CD8-positive, alpha-beta memory T cell (primary cell): ENCODE data around the gene DUXB. TPM values are rescaled to one million over a fixed set of nuclear protein-coding genes. Genes with fewer than 3 reads are reported as not detected.

Source experiments
- CTCF ChIA-PET: fragments of 350-600 bp; sonication (Branson Sonifier 250); formaldehyde crosslinking; loops from one replicate; lab custom pipeline; 2021; ENCODE audit warnings: antibody characterized with exemption; lab: Charles Lee
- POLR2A ChIA-PET: fragments of 350-600 bp; sonication (Branson Sonifier 250); formaldehyde crosslinking; loops from one replicate; lab custom pipeline; 2021; ENCODE audit warnings: antibody characterized with exemption; lab: Charles Lee
- DNase-seq, 5 donors: peaks; one replicate each; pipeline versions ENCODE4 v3.0.0 to v3.0.0-alpha.2; 2020 to 2022; ENCODE audit warnings: mixed read lengths in 1 of 5
- H3K27ac ChIP-seq: one replicate; pipeline ENCODE4 v1.7.0; 2013; ENCODE audit warnings: low read depth, mild to moderate bottlenecking, low read length, moderate library complexity
- H3K27me3 ChIP-seq: 2 replicates; pipeline ENCODE4 v1.7.0; 2013; ENCODE audit warnings: low read length, mild to moderate bottlenecking; ENCODE audit not compliant: insufficient read depth, poor library complexity, severe bottlenecking
- H3K36me3 ChIP-seq: 2 replicates; pipeline ENCODE4 v1.7.0; 2013; ENCODE audit warnings: mild to moderate bottlenecking, low read length, moderate library complexity; ENCODE audit not compliant: insufficient read depth
- H3K4me1 ChIP-seq: 2 replicates; pipeline ENCODE4 v1.7.0; 2013; ENCODE audit warnings: mild to moderate bottlenecking, low read length, moderate library complexity; ENCODE audit not compliant: insufficient read depth
- H3K4me3 ChIP-seq: 2 replicates; pipeline ENCODE4 v1.7.0; 2013; ENCODE audit warnings: mild to moderate bottlenecking, low read length
- H3K9me3 ChIP-seq: 2 replicates; pipeline ENCODE4 v1.7.0; 2013; ENCODE audit warnings: mild to moderate bottlenecking, low read length
- H3K27ac Mint-ChIP-seq, 8 donors: one replicate each; pipeline ENCODE4 v1.8.0; 2020 to 2021; ENCODE audit warnings: mixed read lengths in 8 of 8, mild to moderate bottlenecking in 6 of 8, inconsistent platforms in 3 of 8, moderate library complexity in 3 of 8
- H3K27me3 Mint-ChIP-seq, 2 donors: one replicate each; pipeline ENCODE4 v1.8.0; 2020 to 2021; ENCODE audit warnings: mixed read lengths in 2 of 2, mild to moderate bottlenecking in 1 of 2, moderate library complexity in 1 of 2
- H3K36me3 Mint-ChIP-seq, 3 donors: one replicate each; pipeline ENCODE4 v1.8.0; 2020 to 2021; ENCODE audit warnings: mixed read lengths in 3 of 3, inconsistent platforms in 1 of 3, mild to moderate bottlenecking in 1 of 3
- H3K4me1 Mint-ChIP-seq, 3 donors: one replicate each; pipeline ENCODE4 v1.8.0; 2020 to 2021; ENCODE audit warnings: mixed read lengths in 3 of 3, inconsistent platforms in 1 of 3, mild to moderate bottlenecking in 1 of 3
- H3K4me3 Mint-ChIP-seq, 7 donors: one replicate each; pipeline ENCODE4 v1.8.0; 2020 to 2021; ENCODE audit warnings: mixed read lengths in 7 of 7, mild to moderate bottlenecking in 6 of 7, moderate library complexity in 4 of 7, inconsistent platforms in 2 of 7
- H3K9me3 Mint-ChIP-seq, 5 donors: one replicate each; pipeline ENCODE4 v1.8.0; 2020 to 2022; ENCODE audit warnings: mixed read lengths in 5 of 5, mild to moderate bottlenecking in 3 of 5, moderate library complexity in 2 of 5, inconsistent platforms in 1 of 5
- polyA plus RNA-seq: library from polyadenylated mRNA; unstranded; fragments of 300-500 nt; fragmentation: Illumina TruSeq; gene quantifications from one replicate; pipeline ENCODE4 v1.2.3, GENCODE V29; 2021
- total RNA-seq, 2 experiments: library from RNA; stranded (reverse); gene quantifications; one replicate each; pipeline ENCODE4 v1.2.3, GENCODE V29; 2021

The DUXB gene
- total and polyA plus RNA-seq, 3 experiments from 2014 or later: not detected

DNA sequence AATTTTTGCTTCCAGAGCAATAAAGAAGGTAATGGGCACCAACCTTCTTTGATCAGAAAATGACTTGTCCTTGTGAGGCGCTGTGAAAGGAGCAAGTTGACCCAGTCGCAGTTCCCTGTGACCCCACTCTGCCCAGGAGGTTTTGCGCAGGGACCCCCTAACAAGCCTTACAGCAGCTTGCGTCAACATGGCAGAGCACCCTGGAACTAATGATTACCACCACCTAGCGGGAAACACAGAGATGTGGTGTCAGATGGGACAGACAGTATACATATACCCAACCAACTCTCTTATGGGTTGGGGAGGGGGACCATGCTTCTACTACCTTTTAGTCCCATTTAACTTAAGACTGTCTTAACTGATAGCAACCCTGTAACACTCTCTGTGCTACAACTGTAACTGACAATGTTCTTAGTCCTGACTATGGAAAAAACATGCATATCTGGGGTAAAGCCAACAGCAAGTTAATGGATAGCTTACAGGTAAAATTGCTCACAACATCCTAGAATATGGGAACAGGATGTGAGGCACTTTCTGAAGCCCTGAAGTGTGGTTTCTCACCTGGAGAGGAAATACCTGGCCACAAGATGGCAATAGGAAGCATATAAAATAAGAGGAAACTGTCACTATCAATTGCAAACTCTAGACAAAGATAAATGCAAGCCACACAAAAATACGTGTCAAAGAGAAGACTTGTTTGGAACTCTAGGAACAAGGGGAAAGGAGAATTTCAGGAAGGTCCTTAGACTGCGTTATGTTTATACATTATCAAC, 56.8 kb downstream of the DUXB start:
- Mint-ChIP-seq H3K27ac (peak overlapping the region; percentile 20 to 94 (median 89)), H3K4me1 (peaks cover 56 to 68% (median 60%) of the 10 kb centered on the region in 3 donors), H3K36me3 (peaks cover 4 to 74% (median 19%) of the 10 kb centered on the region in 3 donors), H3K9me3 (no peaks in the 10 kb centered on the region), H3K4me3 (peak overlapping the region; percentile 46 to 87 (median 82)), H3K27me3 (peaks cover 0 to 2% of the 10 kb centered on the region in 2 donors)
- peak in 2 of 5 donors; percentile 27 to 37 for DNase-seq
- no peaks in the 10 kb centered on the region for H3K27me3 ChIP-seq
- H3K27ac ChIP-seq: no peak overlapping the region
- ChIA-PET CTCF (interaction anchor here (0.9 to 1.0 kb wide), 2 partner anchors 89 to 120 kb away, joined by 3 read pairs; partner anchors contain the start of gene TMEM231), POLR2A (no interaction called here)
- no peak overlapping the region for H3K4me3 ChIP-seq
- peaks cover 36% of the 10 kb centered on the region for H3K36me3 ChIP-seq
- H3K4me1 ChIP-seq: peaks cover 33% of the 10 kb centered on the region
- no peaks in the 10 kb centered on the region for H3K9me3 ChIP-seq

Other genes starting within 250 kb of the DUXB start
- gene TMEM170A, start 236.8 kb downstream of the DUXB start, total RNA-seq: 10 to 100 TPM; 40.9 to 41.8 TPM
- gene TMEM170A, start 236.8 kb downstream of the DUXB start, polyA plus RNA-seq: 41.7 TPM
- under 1 TPM; 0.04 to 0.11 TPM for gene CHST6, start 206.0 kb downstream of the DUXB start, total RNA-seq
- gene CHST6, start 206.0 kb downstream of the DUXB start, polyA plus RNA-seq: not detected
- not detected for gene CHST5, start 165.4 kb downstream of the DUXB start, total RNA-seq
- gene CHST5, start 165.4 kb downstream of the DUXB start, polyA plus RNA-seq: not detected
- gene TMEM231, start 145.2 kb downstream of the DUXB start, total RNA-seq: 1 to 10 TPM; 5.3 to 5.4 TPM
- gene TMEM231, start 145.2 kb downstream of the DUXB start, polyA plus RNA-seq: 3.4 TPM
- gene GABARAPL2, start 135.1 kb downstream of the DUXB start, total RNA-seq: 10 to 100 TPM; 61.7 to 66.2 TPM
- 331 TPM for gene GABARAPL2, start 135.1 kb downstream of the DUXB start, polyA plus RNA-seq
- gene ADAT1, start 78.2 kb downstream of the DUXB start, total RNA-seq: 10 to 100 TPM; 57.9 to 59.8 TPM
- 70.5 TPM for gene ADAT1, start 78.2 kb downstream of the DUXB start, polyA plus RNA-seq
- 100 to 1,000 TPM; 291 to 307 TPM for gene KARS1, start 53.8 kb downstream of the DUXB start, total RNA-seq
- 258 TPM for gene KARS1, start 53.8 kb downstream of the DUXB start, polyA plus RNA-seq
- 10 to 100 TPM; 90.6 to 91.0 TPM for gene TERF2IP, start 53.7 kb downstream of the DUXB start, total RNA-seq
- 209 TPM for gene TERF2IP, start 53.7 kb downstream of the DUXB start, polyA plus RNA-seq
- gene CPHXL2, start 24.5 kb downstream of the DUXB start, total RNA-seq: not detected
- not detected for gene CPHXL2, start 24.5 kb downstream of the DUXB start, polyA plus RNA-seq
- gene CPHXL, start 25.0 kb upstream of the DUXB start, total RNA-seq: not detected
- not detected for gene CPHXL, start 25.0 kb upstream of the DUXB start, polyA plus RNA-seq